Aorta (tissue), 5 donors: Measurements from ENCODE around the gene NFU1. TPM values are rescaled to one million over a fixed set of nuclear protein-coding genes. Genes with fewer than 3 reads are reported as not detected.

Source experiments
- ATAC-seq: fragments of 200-7000 bp; cut with Tn5 transposase; one replicate; pipeline ENCODE4 v1.9.1; 2022; ENCODE audit warnings: moderate library complexity; ENCODE audit not compliant: low FRiP score
- DNase-seq, 2 donors: peaks; one replicate each; pipeline ENCODE4 v3.0.0-alpha.2; 2020
- H3K27ac ChIP-seq, 2 donors: one replicate each; pipeline ENCODE4 v1.5.1; 2013; ENCODE audit warnings: low read length in 2 of 2, mild to moderate bottlenecking in 2 of 2, moderate library complexity in 2 of 2, control low read depth in 1 of 2, inconsistent platforms in 1 of 2, low read depth in 1 of 2
- H3K27me3 ChIP-seq, 2 donors: one replicate each; pipeline ENCODE4 v1.6.1; 2013; ENCODE audit warnings: control low read depth in 1 of 2, low read length in 1 of 2, mild to moderate bottlenecking in 1 of 2, moderate library complexity in 1 of 2; ENCODE audit not compliant: insufficient read depth in 2 of 2, control insufficient read depth in 1 of 2
- H3K36me3 ChIP-seq, 2 donors: one replicate each; pipeline ENCODE4 v1.6.1; 2013; ENCODE audit warnings: control low read depth in 1 of 2, low read length in 1 of 2, mild to moderate bottlenecking in 1 of 2; ENCODE audit not compliant: insufficient read depth in 2 of 2, control insufficient read depth in 1 of 2
- H3K4me1 ChIP-seq, 2 donors: one replicate each; pipeline ENCODE4 v1.6.1; 2013; ENCODE audit warnings: low read length in 2 of 2, control low read depth in 1 of 2, mild to moderate bottlenecking in 1 of 2, moderate library complexity in 1 of 2; ENCODE audit not compliant: insufficient read depth in 2 of 2, control insufficient read depth in 1 of 2
- H3K4me3 ChIP-seq, 2 donors: one replicate each; pipeline ENCODE4 v1.5.1; 2013; ENCODE audit warnings: low read length in 2 of 2, control low read depth in 1 of 2, mild to moderate bottlenecking in 1 of 2
- H3K9me3 ChIP-seq: one replicate; pipeline ENCODE4 v1.6.1; 2013; ENCODE audit warnings: mild to moderate bottlenecking, low read length; ENCODE audit not compliant: control insufficient read depth
- WGBS, 2 donors: extraction: QIAGEN DNeasy Blood & Tissue Kit; methylation state at CpG; one replicate each; pipeline ENCODE4 v1.1.7; 2013; 5-methylcytosine and 5-hydroxymethylcytosine counted together
- intact Hi-C, 2 donors: fragments of 100-400 bp; cut with DNase I; formaldehyde crosslinking; loops; one replicate each; pipeline versions ENCODE4 v1.14.2 to v1.15.0; 2022
- polyA plus RNA-seq, 2 donors: library from polyadenylated mRNA; stranded (reverse); fragments of 200-250 nt; gene quantifications; one replicate each; pipeline ENCODE4 v1.2.3, GENCODE V29; 2013
- total RNA-seq, 2 donors: library from RNA; stranded (reverse); fragmentation: NEBNext Ultra II Directional; extraction: Animal tissue kit (Norgen Biotek cat#: 25700); gene quantifications; one replicate each; pipeline ENCODE4 v1.2.1, GENCODE V29; 2021
- donor health status: healthy with polysubstance abuse.
- donor health status: Bipolar disorder and iron deficiency.
- donor health status: DM: no; HTN: no; CAD: no.
- donor health status: DM: no; HTN: no; CAD: no.
- donor health status: DM: yes; HTN: yes; CAD: no.

NFU1 gene
- total and polyA plus RNA-seq, 4 donors: 39.8 to 101 (median 50.9) TPM

DNA sequence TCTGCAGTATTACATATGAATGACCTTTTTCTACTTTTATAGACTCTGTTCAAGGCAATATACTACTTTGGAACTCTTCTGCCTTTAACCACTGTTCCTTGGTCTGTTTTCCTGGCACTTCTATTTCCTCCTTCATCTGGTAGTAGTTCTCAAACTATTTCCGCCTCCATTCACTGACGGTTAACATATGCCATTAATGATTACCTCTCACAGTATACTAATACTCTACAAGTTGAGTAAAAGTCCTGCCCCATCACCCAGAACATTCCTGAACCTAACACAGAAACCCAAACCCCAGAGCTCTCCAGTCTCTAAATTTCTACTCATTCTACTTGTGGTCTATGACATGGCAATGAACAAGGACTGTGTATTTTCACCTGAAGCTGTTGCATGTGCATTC is 54.7 kb downstream of the NFU1 start:
- H3K36me3 ChIP-seq: no peaks in the 10 kb centered on the region
- WGBS, 2 donors: 47 to 48% methylated on average over 2 of the region's 2 CpGs
- DNase-seq: no peak
- H3K4me3 ChIP-seq: no peak overlapping the region
- H3K27me3 ChIP-seq: no peaks in the 10 kb centered on the region
- no peaks in the 10 kb centered on the region for H3K9me3 ChIP-seq
- ATAC-seq: no peak
- H3K27ac ChIP-seq: no peak overlapping the region
- intact Hi-C loops: no loop called here
- no peaks in the 10 kb centered on the region for H3K4me1 ChIP-seq

DNA sequence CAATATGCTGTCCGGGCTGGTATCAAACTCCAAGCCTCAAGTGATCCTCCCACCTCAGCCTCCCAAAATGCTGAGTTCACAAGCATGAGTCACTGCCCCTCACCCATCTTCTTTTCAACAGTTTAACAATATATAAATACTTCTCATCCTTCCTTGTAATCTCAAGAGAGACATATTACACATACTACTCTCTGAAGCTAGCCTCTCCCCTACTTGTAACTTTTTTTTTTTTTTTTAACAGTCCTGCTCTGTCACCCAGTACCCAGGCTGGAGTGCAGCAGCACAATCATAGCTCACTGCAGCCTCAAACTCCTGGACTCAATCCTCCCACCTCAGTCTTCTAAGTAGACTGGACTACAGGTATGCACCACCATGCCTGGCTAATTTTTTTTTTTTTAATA is 55.9 kb downstream of the NFU1 start:
- Histone ChIP-seq H3K27me3 (no peaks in the 10 kb centered on the region), H3K9me3 (no peaks in the 10 kb centered on the region), H3K27ac (no peak overlapping the region), H3K4me1 (no peaks in the 10 kb centered on the region), H3K4me3 (no peak overlapping the region), H3K36me3 (no peaks in the 10 kb centered on the region)
- DNase-seq (no peak), ATAC-seq (no peak)
- intact Hi-C loops: no loop called here
- 65 to 92% methylated on average over 1 of the region's 1 CpG for WGBS, 2 donors

DNA sequence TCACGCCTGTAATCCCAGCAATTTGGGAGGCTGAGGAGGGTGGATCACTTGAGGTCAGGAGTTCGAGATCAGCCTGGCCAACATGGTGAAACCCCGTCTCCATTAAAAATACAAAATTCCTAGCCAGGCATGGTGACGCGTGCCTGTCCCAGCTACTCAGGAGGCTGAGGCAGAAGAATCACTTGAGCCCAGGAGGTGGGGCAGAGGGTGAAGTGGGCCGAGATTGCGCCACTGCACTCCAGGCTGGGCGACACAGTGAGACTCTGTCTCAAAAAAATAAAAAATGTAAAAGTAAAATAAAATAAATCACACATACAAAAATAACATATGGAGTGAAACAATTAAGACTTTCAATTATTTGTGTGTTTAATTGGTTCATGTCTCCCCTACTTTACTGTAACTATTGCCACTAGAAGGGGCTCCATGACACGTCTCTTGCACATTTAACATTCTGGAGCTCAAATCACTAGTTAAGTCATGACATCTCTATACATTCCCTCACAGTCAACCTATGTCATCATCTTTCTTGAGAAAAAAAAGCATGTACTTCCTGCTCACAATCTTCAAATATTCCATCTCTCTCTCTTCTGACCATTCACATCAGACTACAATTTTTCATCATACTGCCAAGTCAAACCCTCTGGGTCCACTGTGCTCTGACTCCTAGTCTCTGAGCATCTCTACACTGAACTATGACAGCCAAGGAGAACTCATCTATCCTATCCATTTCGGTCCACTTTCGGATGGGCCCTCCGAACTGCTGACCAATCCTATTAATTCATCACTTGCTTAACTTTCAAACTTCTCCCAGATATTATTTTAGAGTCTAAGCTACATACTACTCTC is 56.9 kb downstream of the NFU1 start:
- Histone ChIP-seq H3K4me1 (no peaks in the 10 kb centered on the region), H3K27ac (no peak overlapping the region), H3K9me3 (no peaks in the 10 kb centered on the region), H3K27me3 (no peaks in the 10 kb centered on the region), H3K36me3 (no peaks in the 10 kb centered on the region), H3K4me3 (no peak overlapping the region)
- DNase-seq (no peak), ATAC-seq (no peak)
- 83 to 90% methylated on average over 12 of the region's 12 CpGs for WGBS, 2 donors
- intact Hi-C loops: no loop called here

DNA sequence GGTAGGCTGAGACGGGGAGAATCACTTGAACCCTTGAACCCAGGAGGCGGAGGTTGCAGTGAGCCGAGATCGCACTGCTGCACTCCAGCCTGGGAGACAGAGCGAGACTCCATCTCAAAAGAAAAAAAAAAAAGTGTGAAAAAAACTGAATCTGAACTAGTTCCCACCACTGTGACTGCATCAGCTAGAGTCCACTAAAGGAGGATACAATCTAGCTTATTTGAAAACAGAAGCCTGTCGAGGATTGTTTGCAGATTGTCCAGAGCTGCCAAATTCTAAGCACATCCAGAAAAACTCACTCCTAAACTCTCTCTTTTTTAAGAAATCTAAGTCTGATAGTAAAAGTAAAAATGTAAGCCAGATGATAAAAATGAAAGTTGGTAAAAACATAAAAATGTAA is 60.8 kb downstream of the NFU1 start:
- peaks cover 3 to 4% of the 10 kb centered on the region in 2 donors for H3K36me3 ChIP-seq
- WGBS, 2 donors: 72 to 79% methylated on average over 6 of the region's 6 CpGs
- no peaks in the 10 kb centered on the region for H3K9me3 ChIP-seq
- no peak overlapping the region for H3K4me3 ChIP-seq
- intact Hi-C loops: loop anchor here (10.0 kb wide), 2 partner anchors 138 to 338 kb away; no protein-coding TSS in a partner anchor
- H3K27ac ChIP-seq: no peak overlapping the region
- H3K27me3 ChIP-seq: no peaks in the 10 kb centered on the region
- ATAC-seq: no peak
- DNase-seq: no peak
- no peaks in the 10 kb centered on the region for H3K4me1 ChIP-seq

DNA sequence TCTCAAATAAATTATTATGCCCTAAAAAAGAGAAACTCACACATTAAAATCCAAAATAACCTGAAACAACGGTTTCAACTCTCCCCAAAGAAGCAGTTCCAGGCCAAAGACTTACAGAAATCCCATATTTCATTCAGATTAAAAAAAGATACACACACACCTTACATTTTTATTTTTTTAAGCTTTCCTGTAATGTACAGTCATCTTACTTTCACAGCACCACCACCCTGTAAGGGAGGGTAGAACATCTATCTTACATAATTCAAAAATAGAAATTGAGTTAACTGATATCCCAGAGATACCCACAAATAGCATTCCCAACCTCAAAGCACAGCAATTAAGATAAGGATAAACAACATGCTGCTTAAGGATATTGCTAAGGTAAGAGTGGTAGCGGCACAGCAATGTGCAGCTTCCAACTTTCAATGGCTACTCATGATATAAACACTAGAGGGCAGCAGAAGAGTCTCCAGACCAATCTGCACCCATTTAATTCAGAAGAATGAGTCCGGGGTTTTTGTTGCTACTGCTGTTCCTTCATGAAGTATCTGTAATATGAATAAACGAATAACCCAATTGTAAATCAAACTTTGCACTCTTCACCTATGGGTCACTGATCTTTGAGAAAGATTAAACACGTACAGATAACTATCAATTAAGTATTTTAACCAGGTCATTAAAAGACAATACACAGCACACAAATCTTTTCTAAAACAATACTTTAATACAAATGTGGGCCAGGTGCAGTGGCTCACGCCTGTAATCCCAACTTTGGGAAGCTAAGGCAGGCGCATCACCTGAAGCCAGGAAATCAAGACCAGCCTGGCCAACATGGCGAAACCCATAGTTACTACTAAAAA is 61.5 kb downstream of the NFU1 start:
- intact Hi-C loops: loop anchor here (10.0 kb wide), 2 partner anchors 139 to 339 kb away; no protein-coding TSS in a partner anchor
- ATAC-seq (peak; percentile 81), DNase-seq (no peak)
- H3K4me1 ChIP-seq: no peaks in the 10 kb centered on the region
- H3K36me3 ChIP-seq: peaks cover 4 to 6% of the 10 kb centered on the region in 2 donors
- no peaks in the 10 kb centered on the region for H3K27me3 ChIP-seq
- no peaks in the 10 kb centered on the region for H3K9me3 ChIP-seq
- no peak overlapping the region for H3K27ac ChIP-seq
- H3K4me3 ChIP-seq: no peak overlapping the region
- 62 to 66% methylated on average over 8 of the region's 8 CpGs for WGBS, 2 donors

DNA sequence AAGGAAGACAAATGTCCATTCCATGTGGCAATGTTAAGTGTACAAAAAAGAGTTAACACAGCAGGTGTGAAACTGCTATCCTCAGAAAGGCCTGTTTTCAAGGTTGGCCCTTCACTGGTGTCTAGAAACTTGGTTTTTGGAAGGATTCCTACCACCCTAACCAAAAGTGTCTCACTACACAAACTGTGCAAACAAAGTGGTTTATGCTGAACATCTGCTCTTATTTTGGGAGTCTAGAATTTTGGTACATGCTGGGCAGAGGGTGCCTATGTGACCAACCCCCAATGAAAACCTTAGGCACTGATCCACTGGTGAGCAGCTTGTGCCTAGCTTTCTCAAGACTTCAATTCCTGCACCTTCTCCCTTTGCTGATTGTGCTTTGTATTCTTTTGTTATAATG is 64.5 kb downstream of the NFU1 start:
- intact Hi-C loops: loop anchor here (10.0 kb wide), 2 partner anchors 142 to 342 kb away; no protein-coding TSS in a partner anchor
- no peaks in the 10 kb centered on the region for H3K4me1 ChIP-seq
- peaks cover 4 to 12% of the 10 kb centered on the region in 2 donors for H3K36me3 ChIP-seq
- no peaks in the 10 kb centered on the region for H3K9me3 ChIP-seq
- H3K27ac ChIP-seq: no peak overlapping the region
- no peak for ATAC-seq
- no peak overlapping the region for H3K4me3 ChIP-seq
- DNase-seq: no peak
- no peaks in the 10 kb centered on the region for H3K27me3 ChIP-seq

DNA sequence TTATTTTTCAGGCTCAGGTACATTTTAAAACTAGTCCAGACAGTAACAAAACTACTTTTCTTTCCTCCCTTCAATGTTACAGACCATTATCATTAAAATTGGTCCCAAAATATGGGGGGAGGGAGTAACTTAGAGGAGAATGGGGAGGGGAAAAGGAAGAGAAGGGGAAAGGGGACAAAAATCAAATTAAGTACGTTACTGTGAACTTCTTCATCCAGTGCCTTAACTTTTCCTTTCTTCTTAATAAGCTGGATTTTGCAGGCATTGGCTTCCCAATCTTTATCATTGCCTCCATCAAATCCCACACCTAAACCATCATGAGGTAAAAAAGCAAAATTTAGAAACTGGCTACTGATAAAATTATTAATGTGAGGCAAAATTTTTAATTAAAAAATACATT is 67.4 kb downstream of the NFU1 start:
- ATAC-seq: no peak
- Histone ChIP-seq H3K9me3 (no peaks in the 10 kb centered on the region), H3K36me3 (peaks cover 4 to 12% of the 10 kb centered on the region in 2 donors), H3K4me1 (no peaks in the 10 kb centered on the region), H3K27ac (no peak overlapping the region), H3K4me3 (no peak overlapping the region), H3K27me3 (no peaks in the 10 kb centered on the region)
- intact Hi-C loops: loop anchor here (10.0 kb wide), 2 partner anchors 145 to 345 kb away; no protein-coding TSS in a partner anchor
- DNase-seq: no peak
- 71 to 83% methylated on average over 1 of the region's 1 CpG for WGBS, 2 donors

DNA sequence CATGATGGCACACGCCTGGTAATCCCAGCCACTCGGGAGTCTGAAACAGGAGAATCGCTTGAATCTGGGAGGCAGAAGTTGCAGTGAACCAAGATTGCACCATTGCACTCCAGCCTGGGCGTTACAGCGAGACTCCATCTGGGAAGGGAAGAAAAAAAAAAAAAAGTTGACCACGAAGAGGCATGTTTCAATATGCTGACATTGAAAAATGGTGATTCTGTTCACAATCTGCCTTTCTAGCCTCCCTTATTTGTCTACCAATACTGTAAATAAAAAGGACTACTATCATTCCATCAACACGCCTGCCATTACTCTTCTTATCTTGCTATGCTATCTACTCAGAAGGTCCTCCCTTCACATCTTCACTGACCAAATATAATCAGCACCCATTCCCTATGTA is 68.6 kb downstream of the NFU1 start:
- intact Hi-C loops: no loop called here
- no peak for DNase-seq
- Histone ChIP-seq H3K27ac (no peak overlapping the region), H3K27me3 (no peaks in the 10 kb centered on the region), H3K9me3 (no peaks in the 10 kb centered on the region), H3K4me1 (no peaks in the 10 kb centered on the region), H3K36me3 (peaks cover 4 to 12% of the 10 kb centered on the region in 2 donors), H3K4me3 (no peak overlapping the region)
- 91 to 95% methylated on average over 7 of the region's 7 CpGs for WGBS, 2 donors
- no peak for ATAC-seq
